Measurements from ENCODE around the gene RCOR3.

DNA sequence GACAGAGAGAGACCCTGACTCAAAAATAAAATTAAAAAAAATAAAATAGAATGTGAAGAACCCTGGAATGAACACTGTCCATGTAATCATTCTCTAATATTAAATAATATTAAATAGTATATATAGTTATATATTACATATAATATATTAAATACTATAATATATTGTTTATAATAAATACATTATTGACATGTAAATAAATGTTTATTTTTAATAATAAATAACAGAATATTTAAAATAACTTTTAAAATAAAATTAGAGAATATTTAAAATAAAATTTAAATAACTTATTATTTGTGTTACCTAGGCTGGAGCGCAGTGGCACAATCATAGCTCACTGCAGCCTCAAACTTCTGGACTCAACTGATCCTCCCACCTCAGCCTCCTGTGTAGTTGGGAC lies 99.5 kb downstream of the RCOR3 start:
- no peak for TF ChIP-seq POLR2AphosphoS5 (IDR thresholded peaks at IDR 0.05; ENCODE audit: low read depth, low read length)
- no peak for TF ChIP-seq POLR2A (IDR thresholded peaks at IDR 0.05; ENCODE audit: low read depth, low read length)
- no peak for TF ChIP-seq TAF1 (IDR thresholded peaks at IDR 0.05; ENCODE audit: borderline replicate concordance, low read depth, low read length)
